K562 (cell line): Measurements from ENCODE around the gene DDX41. TPM values are rescaled to one million over a fixed set of nuclear protein-coding genes. Genes with fewer than 3 reads are reported as not detected.

Experiments used
- ELF1 ChIP-seq: fragments of 200-800 bp; sonication (Bioruptor generic); IDR thresholded peaks from 2 replicates; pipeline ENCODE4 v1.6.1; 2016; ENCODE audit warnings: missing genetic modification characterization, missing compliant biosample characterization
- HNRNPK ChIP-seq: fragments of 200-400 bp; formaldehyde crosslinking; IDR thresholded peaks from one replicate; pipeline ENCODE4 v1.6.1; 2018; ENCODE audit warnings: mild to moderate bottlenecking, low read depth, low read length; ENCODE audit not compliant: poor library complexity, severe bottlenecking
- MAX ChIP-seq: sonication (generic); formaldehyde crosslinking; IDR thresholded peaks from 2 replicates; pipeline ENCODE4 v1.9.0; 2022; ENCODE audit warnings: mild to moderate bottlenecking, missing genetic modification reagents
- NR2C1 ChIP-seq, 2 experiments: fragments of 450-650 bp; IDR thresholded peaks; 2 replicates each; pipeline ENCODE4 v1.6.1; 2017; ENCODE audit warnings: mild to moderate bottlenecking in 2 of 2, antibody characterized with exemption in 1 of 2, inconsistent platforms in 1 of 2, missing compliant biosample characterization in 1 of 2, missing genetic modification characterization in 1 of 2
- TEAD1 ChIP-seq, 2 experiments: fragments of 450-650 bp in 1 of 2; sonication (generic) in 1 of 2; formaldehyde crosslinking; IDR thresholded peaks; 2 replicates each; pipeline versions ENCODE4 v1.4.0 to v1.8.0; 2020 to 2022; ENCODE audit warnings: mild to moderate bottlenecking in 2 of 2, missing genetic modification reagents in 1 of 2
- TFE3 ChIP-seq: fragments of 450-650 bp; formaldehyde crosslinking; IDR thresholded peaks from 2 replicates; pipeline ENCODE4 v1.4.0; 2020; ENCODE audit warnings: mild to moderate bottlenecking, mixed read lengths
- ZMIZ1 ChIP-seq, 2 experiments: fragments of 150-350 bp in 1 of 2; IDR thresholded peaks; 2 replicates each; pipeline ENCODE4 v1.6.1; 2012 to 2016; ENCODE audit warnings: low read depth in 2 of 2, low read length in 2 of 2, mild to moderate bottlenecking in 1 of 2, moderate library complexity in 1 of 2
- polyA plus RNA-seq, 8 experiments: library from polyadenylated mRNA; depleted of rRNA in 4 of 8; stranded (reverse) in 5 of 8; unstranded in 3 of 8; fragments of >200 nt; fragmentation: Nextera tagmentation in 2 of 8; fragmentation: Illumina TruSeq in 1 of 8; extraction: Ambion mirVana in 2 of 8; extraction: Trizol in 1 of 8; gene quantifications; 2 replicates each; pipeline versions ENCODE4 v1.2.1 to v1.2.3, GENCODE V29; 2011 to 2014; ENCODE audit warnings: inconsistent platforms in 1 of 8, missing spikeins in 1 of 8
- total RNA-seq, 7 experiments: library from RNA; depleted of rRNA in 6 of 7; stranded (reverse); fragments of >200 nt in 6 of 7; fragmentation: Illumina TruSeq in 2 of 7; extraction: Trizol in 2 of 7; gene quantifications; 2 replicates each; pipeline versions ENCODE4 v1.2.1 to v1.2.3, GENCODE V29; 2011 to 2021; ENCODE audit warnings: low replicate concordance in 1 of 7

Gene DDX41
- total and polyA plus RNA-seq, 9 of the 15 experiments (the other 6 are each of a cell fraction or from before 2014, with no cell fraction given) = 38.2 to 284 (median 116) TPM

DNA sequence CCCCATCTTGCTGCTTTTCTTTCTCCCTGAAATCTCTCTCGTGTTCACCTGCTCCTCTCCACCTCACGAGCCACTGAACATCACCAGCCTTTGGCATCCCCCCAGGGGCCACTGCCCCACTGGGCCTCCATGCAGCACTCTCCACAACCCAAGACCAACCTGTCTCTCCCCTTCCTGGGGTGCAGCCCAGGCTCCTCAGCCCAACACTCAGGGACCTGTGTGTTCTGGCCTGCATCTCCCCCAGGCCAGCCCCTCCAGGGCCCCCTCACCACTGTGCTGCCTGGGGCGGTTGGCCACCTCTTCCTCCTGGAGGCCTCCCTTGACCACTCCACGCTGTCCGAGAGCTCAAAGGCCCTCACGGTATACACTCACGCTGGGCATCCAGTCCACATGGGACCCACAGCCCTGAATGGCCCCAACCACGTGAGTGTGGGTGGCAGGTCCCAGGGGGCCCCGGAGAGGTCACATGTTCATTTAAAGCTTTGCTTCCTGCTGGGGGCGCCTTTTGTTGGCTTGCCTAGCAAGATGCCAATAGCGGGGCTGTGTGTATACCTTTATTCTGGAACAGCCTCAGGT, 6.7 kb downstream of the DDX41 start (continued):
- TF ChIP-seq ZMIZ1 (IDR thresholded peaks at IDR 0.05; ENCODE audit: low read depth in 2 of 2, low read length in 2 of 2) = no peak
- no peak for TF ChIP-seq NR2C1 (IDR thresholded peaks at IDR 0.05)
- TF ChIP-seq NR2C1 (tag; IDR thresholded peaks at IDR 0.05) = 0 out of 2 replicates have a peak, but pooled peaks have one; percentile 16
- TF ChIP-seq MAX = 0 out of 2 replicates have a peak, but pooled peaks have one; percentile 14
- 0 out of 2 replicates have a peak, but pooled peaks have one; percentile 14 for TF ChIP-seq ELF1
- TF ChIP-seq TFE3 (CRISPR knock-in tag) = 0 out of 2 replicates have a peak, but pooled peaks have one; percentile 10
- TF ChIP-seq TEAD1 (CRISPR knock-in tag; IDR thresholded peaks at IDR 0.05) = no peak
- TF ChIP-seq HNRNPK = no peak
- TF ChIP-seq, all 486 proteins: peak for 16
